SIG-M5 treated with dmso at 0.1 percent for 504 hours (cell line): ENCODE measurements around the gene CRLF2.
A peak's percentile ranks its signal among the peaks of the same experiment; 100 is the strongest.
"Not testable (repeated sequence)": the region's sequence is repeated elsewhere in the genome, so short reads cannot be mapped to it uniquely, and the experiment has no call there.

Source experiments
- DNase-seq: peaks from one replicate; lab custom pipeline; 2025; ENCODE audit not compliant: unreplicated experiment; lab: John Stamatoyannopoulos, UW

CRLF2 gene

GRCh38 chrX:1215123-1215823, 2.8 kb upstream of the CRLF2 start:
- peak; percentile 4 for DNase-seq

GRCh38 chrX:1213971-1214370, 1.5 kb upstream of the CRLF2 start:
- no peak for DNase-seq

DNA sequence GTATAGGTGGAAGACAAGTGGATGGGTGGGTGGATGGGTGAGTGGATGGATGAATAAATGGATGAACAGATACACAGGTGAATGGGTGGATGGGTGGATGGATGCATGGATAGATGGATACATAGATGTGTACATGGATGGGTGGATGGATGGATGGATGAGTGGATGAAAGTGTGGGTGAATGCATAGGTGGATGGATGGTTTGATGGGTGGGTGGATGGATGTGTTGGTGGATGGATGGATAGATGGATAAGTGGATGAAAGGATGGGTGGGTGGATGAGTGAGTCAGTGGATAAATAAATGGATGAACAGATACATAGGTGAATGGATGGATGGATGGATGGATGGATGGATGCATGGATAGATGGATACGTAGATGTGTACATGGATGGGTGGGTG, 1.6 kb downstream of the CRLF2 start:
- no peak for DNase-seq

DNA sequence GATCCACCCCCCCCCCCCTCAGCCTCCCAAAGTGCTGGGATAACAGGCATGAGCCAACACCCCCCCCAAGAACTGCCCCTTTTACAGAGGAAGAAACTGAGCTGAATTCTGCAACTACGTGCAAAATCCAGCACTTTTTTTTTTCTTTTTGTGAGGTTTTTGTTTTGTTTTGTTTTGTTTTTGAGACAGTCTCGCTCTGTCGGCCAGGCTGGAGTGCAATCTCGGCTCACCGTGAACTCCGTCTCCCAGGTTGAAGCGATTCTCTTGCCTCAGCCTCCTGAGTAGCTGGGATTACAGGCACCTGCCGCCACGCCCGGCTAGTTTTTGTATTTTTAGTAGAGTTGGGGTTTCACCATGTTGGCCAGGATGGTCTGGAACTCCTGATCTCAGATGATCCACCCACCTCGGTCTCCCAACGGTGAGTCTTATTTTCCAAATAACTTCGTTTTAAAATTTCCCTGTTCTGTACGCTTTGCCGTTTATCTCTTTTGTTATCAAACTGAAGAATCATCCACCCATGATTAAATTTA, 4.9 kb downstream of the CRLF2 start:
- DNase-seq: no peak

DNA sequence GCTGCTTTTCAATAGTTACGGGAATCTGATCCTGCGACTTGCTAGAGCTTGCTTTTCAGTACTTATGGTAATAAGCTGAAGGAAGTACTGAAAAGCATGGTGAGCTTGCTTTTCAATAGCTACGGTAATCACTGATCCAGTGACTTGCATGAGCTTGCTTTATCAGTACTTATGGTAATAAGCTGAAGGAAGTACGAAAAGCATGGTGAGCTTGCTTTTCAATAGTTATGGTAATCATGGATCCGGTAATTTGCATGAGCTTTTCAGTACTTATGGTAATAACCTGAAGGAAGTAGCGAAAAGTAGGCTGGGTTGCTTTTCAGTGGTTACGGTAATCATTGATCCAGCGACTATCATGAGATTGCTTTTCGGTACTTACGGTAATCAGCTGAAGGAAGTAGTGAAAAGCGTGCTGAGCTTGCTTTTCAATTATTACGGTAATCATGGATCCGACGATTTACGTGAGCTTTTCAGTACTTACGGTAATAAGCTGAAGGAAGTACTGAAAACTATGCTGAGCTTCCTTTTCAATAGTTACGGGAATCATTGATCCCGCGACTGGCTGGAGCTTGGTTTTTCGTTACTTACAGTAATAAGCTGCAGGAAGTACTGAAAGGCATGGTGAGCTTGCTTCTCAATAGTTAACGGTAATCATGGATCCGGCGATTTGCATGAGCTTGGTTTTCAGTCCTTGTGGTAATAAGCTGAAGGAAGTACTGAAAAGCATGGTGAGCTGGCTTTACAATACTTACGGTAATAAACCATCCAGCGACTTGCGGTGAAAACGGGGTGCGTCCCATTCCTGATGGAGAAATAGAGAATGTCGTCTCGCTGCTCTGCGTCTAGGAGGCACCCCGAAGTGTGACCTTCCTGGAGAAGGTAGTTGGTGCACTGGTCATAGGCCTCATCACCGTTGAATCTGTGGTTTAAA, 6.5 kb downstream of the CRLF2 start:
- no peak for DNase-seq

GRCh38 chrX:1202251-1202650, 10.2 kb downstream of the CRLF2 start:
- DNase-seq: no peak

GRCh38 chrX:1196436-1196835, 16.0 kb downstream of the CRLF2 start:
- DNase-seq: no peak

DNA sequence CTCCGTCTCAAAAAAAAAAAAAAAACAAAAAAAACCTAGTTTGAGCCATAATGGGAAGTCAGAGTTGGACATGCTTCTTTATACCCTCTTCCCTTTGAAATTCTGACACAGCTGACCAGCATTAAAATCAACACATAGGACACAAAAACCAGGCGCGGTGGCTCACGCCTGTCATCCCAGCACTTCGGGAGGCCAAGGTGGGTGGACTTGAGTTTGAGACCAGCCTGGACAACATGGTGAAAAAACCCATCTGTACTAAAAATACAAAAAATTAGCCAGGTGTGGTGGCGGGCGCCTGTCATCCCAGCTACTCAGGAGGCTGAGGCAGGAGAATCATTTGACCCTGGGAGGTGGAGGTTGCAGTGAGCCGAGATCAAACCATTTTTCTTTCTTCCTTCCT, 20.3 kb downstream of the CRLF2 start:
- DNase-seq: not testable (repeated sequence)

GRCh38 chrX:1190596-1191145, 21.8 kb downstream of the CRLF2 start:
- no peak for DNase-seq

DNA sequence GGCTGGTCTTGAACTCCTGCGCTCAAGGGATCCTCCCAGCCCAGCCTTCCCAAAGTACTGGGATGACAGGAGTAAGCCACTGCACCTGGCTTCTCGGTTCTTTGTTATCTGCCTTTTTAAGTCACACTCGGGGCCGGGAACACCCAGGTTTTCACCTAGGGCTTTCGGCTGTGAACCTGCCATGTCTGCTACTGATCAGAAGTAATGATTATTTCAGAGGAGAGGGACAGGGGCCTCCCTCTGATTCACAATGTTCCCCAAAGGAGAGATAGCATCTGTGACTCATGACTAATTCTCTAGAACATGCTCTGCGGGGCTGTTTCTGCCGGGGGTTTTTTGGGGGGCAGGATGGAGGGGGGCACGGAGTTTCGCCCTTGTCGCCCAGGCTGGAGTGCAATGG, 26.9 kb downstream of the CRLF2 start:
- no peak for DNase-seq

DNA sequence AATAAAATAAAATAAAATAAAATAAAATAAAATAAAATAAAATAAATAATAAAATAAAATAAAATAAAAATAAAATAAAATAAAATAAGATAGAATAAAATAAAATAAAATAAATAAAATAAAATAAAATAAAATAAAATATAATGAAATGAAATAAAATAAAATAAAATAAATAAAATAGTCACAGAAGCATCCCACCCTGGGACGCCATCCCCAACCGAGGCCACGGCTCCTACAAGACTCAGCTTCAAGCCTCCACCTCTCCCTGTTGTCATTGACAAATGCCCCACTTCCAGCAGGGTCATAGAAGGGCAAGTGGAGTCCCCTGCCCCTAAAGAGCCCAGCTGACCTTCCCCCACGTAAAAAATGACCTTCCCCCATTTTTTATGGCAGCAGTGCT, 30.2 kb downstream of the CRLF2 start:
- no peak for DNase-seq

DNA sequence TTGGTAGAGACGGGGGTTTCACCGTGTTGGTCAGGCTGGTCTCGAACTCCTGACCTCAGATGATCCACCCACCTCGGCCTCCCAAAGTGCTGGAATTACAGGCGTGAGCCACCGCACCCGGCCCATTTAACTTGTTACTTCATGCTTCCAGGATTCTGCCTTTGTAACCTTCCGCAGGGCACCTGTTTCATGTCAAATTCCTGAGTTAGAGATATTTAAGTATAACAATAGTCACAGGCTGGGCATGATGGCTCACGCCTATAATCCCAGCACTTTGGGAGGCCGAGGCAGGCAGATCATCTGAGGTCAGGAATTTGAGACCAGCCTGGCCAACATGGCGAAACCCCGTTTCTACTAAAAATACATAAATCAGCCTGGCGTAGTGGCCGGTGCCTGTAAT, 30.8 kb downstream of the CRLF2 start:
- DNase-seq: not testable (repeated sequence)

- no peak for DNase-seq
Observed at GRCh38 chrX:1181170-1181569, 31.3 kb downstream of the CRLF2 start.

DNA sequence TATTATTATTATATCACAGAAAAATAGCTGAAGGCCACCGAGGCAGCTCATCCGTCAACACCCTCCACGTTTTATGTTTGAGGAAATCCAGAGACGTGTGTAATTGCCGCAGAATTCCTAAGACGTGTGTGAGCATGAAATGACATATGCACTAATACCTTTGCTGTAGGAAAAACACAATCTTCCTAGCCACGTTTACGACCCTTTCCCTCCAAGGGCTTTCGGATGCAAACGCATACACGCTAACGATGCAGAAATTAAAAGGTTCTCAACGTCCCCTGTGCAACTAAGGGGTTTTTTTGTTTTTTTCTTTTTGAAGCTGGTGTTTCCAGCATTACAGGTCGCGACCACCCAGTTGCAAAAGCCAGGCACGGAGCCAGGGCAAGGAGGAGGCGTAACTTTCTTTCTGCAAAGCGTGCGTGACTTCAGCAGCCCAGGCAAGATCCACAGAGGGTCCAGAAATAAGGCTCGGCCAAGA, 33.8 kb downstream of the CRLF2 start:
- DNase-seq: no peak

GRCh38 chrX:1176531-1177320, 35.7 kb downstream of the CRLF2 start:
- not testable (repeated sequence) for DNase-seq

DNA sequence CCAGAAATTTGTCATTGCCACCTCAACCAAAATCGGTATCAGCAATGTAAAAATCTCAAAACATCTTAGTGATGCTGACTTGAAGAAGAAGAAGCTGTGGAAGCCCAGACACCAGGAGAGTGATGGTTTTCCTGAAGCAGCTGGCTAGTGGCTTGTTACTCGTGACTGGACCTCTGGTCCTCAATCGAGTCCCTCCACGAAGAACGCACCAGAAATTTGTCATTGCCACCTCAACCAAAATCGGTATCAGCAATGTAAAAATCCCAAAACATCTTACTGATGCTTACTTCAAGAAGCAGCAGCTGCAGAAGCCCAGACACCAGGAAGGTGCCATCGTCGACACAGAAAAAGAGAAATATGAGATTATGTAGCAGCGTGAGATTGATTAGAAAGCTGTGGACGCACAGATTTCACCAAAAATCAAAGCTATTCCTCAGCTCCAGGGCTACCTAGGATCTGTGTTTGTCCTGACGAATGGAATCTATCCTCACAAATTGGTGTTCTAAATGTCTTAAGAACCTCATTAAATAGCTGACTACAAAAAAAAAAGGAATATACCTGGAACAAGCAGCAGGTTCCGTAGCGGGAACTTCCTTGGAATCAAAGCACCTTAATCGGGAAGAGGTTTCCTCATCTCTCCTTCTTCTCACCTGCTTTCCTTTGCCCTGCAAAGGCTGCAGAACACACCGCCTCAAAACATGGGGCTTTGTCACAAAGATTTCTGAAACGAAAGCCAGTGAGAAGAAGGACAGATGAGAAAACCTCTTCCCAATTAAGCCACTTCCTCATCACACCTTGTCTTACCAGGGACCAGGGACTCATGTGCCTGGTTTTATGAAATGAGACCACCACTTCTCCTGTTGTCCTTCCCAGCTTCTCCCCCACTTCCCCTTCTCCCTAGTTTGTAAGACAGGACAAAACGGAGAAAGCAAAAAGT, 37.6 kb downstream of the CRLF2 start:
- not testable (repeated sequence) for DNase-seq

DNA sequence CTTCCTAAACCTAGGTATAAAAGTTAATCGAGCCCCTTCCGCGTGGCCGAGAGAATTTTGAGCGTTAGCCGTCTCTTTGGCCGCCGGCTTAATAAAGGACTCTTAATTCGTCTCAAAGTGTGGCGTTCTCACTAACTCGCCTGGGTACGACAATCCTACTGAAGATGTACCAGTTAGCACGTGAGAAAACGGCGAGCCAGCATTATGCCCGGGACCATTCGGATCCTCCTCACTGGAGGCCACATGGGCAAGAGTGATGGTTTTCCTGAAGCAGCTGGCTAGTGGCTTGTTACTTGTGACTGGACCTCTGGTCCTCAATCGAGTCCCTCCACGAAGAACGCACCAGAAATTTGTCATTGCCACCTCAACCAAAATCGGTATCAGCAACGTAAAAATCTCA, 39.0 kb downstream of the CRLF2 start:
- DNase-seq: not testable (repeated sequence)

DNA sequence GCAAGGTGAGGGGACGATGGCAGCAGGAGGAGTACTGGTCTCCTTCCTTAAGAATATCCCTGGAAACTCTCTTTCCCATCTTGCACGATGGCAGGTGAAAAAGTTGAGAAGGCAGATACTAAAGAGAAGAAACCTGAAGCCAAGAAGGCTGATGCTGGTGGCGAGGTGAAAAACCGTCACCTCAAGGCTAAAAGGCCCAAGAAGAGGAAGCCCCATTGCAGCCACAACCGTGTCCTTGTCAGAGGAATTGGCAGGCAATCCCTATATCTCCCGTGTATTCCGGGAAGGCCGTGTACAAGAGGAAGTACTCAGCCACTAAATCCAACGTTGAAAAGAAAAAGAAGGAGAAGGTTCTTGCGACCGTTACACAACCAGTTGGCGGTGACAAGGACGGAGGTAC, 40.0 kb downstream of the CRLF2 start:
- DNase-seq: no peak

GRCh38 chrX:1171915-1172314, 40.5 kb downstream of the CRLF2 start:
- not testable (repeated sequence) for DNase-seq

- no peak for DNase-seq
Observed at GRCh38 chrX:1170243-1170642, 42.2 kb downstream of the CRLF2 start.
